Measurements from ENCODE around the gene RRP1B.

Gene RRP1B

GRCh38 chr21:43719748-43720538, 60.6 kb downstream of the RRP1B start:
- Mint-ChIP-seq H3K9me3 (no peaks in the 10 kb centered on the region), H3K4me1 (peaks cover 7% of the 10 kb centered on the region), H3K27ac (peak overlapping the region in 1 of 3 experiments; percentile 31), H3K27me3 (ENCODE audit: low read depth) (peaks cover 13% of the 10 kb centered on the region), H3K4me3 (peak overlapping the region; percentile 79 to 83 (median 82)), H3K36me3 (ENCODE audit: low read depth) (no peaks in the 10 kb centered on the region)
- no peak for TF ChIP-seq CTCF (IDR thresholded peaks at IDR 0.05; ENCODE audit: unreplicated experiment in 3 of 3)

GRCh38 chr21:43720539-43721166, 61.3 kb downstream of the RRP1B start:
- H3K4me1 Mint-ChIP-seq: peaks cover 9% of the 10 kb centered on the region
- H3K27me3 Mint-ChIP-seq (ENCODE audit: low read depth): peaks cover 9% of the 10 kb centered on the region
- peak overlapping the region; percentile 79 to 83 (median 82) for H3K4me3 Mint-ChIP-seq

GRCh38 chr21:43721206-43721605, 61.8 kb downstream of the RRP1B start:
- peak overlapping the region; percentile 79 to 83 (median 82) for H3K4me3 Mint-ChIP-seq
- peaks cover 13% of the 10 kb centered on the region for H3K4me1 Mint-ChIP-seq
- H3K27me3 Mint-ChIP-seq (ENCODE audit: low read depth): peaks cover 9% of the 10 kb centered on the region
- H3K27ac Mint-ChIP-seq: peak overlapping the region in 1 of 3 experiments; percentile 19
- no peaks in the 10 kb centered on the region for H3K36me3 Mint-ChIP-seq (ENCODE audit: low read depth)
- no peak for TF ChIP-seq CTCF (IDR thresholded peaks at IDR 0.05; ENCODE audit: unreplicated experiment in 3 of 3)
- H3K9me3 Mint-ChIP-seq: no peaks in the 10 kb centered on the region

More at GRCh38 chr21:43720539-43721166, 61.3 kb downstream of the RRP1B start:
- Mint-ChIP-seq H3K27ac (peak overlapping the region in 2 of 3 experiments; percentile 19 to 31), H3K36me3 (ENCODE audit: low read depth) (no peaks in the 10 kb centered on the region), H3K9me3 (no peaks in the 10 kb centered on the region)
- TF ChIP-seq CTCF (IDR thresholded peaks at IDR 0.05; ENCODE audit: unreplicated experiment in 3 of 3): no peak

- no peak for TF ChIP-seq CTCF (IDR thresholded peaks at IDR 0.05; ENCODE audit: unreplicated experiment in 3 of 3)
- Mint-ChIP-seq H3K27ac (no peak overlapping the region), H3K4me3 (peak overlapping the region; percentile 28 to 74 (median 60)), H3K4me1 (peaks cover 19% of the 10 kb centered on the region), H3K36me3 (ENCODE audit: low read depth) (no peaks in the 10 kb centered on the region), H3K27me3 (ENCODE audit: low read depth) (peaks cover 9% of the 10 kb centered on the region), H3K9me3 (no peaks in the 10 kb centered on the region)
Observed at GRCh38 chr21:43721939-43722338, 62.6 kb downstream of the RRP1B start.

- Mint-ChIP-seq H3K9me3 (no peaks in the 10 kb centered on the region), H3K4me3 (no peak overlapping the region), H3K27me3 (ENCODE audit: low read depth) (peaks cover 4% of the 10 kb centered on the region), H3K27ac (no peak overlapping the region), H3K36me3 (ENCODE audit: low read depth) (no peaks in the 10 kb centered on the region), H3K4me1 (peaks cover 32% of the 10 kb centered on the region)
- no peak for TF ChIP-seq CTCF (IDR thresholded peaks at IDR 0.05; ENCODE audit: unreplicated experiment in 3 of 3)
Observed at GRCh38 chr21:43723648-43724047, 64.3 kb downstream of the RRP1B start.
